DOHH2 (cell line): ENCODE measurements around the gene FOS.

Source experiments
- H3F3A ChIP-seq: fragments of 200-600 bp; sonication (generic), shearing (Covaris generic); 2 replicates; pipeline ENCODE4 v1.6.0; 2016; ENCODE audit warnings: antibody characterized with exemption, mild to moderate bottlenecking; ENCODE audit not compliant: control insufficient read depth, insufficient read depth
- H3K27ac ChIP-seq: fragments of 200-600 bp; sonication (generic); 2 replicates; pipeline ENCODE4 v1.5.1; 2014; ENCODE audit warnings: low read depth, mild to moderate bottlenecking, low read length, moderate library complexity
- H3K27me3 ChIP-seq: fragments of 200-600 bp; sonication (generic); 2 replicates; pipeline ENCODE4 v1.6.1; 2014; ENCODE audit warnings: mild to moderate bottlenecking, low read length, mixed read lengths; ENCODE audit not compliant: control insufficient read depth
- H3K36me3 ChIP-seq: fragments of 200-600 bp; sonication (generic); 2 replicates; pipeline ENCODE4 v1.6.1; 2014; ENCODE audit warnings: mild to moderate bottlenecking, low read length, moderate library complexity, mixed read lengths; ENCODE audit not compliant: control insufficient read depth
- H3K4me1 ChIP-seq: fragments of 200-600 bp; sonication (generic); 2 replicates; pipeline ENCODE4 v1.6.1; 2014; ENCODE audit warnings: mild to moderate bottlenecking, low read length, mixed read lengths; ENCODE audit not compliant: control insufficient read depth
- H3K4me2 ChIP-seq: fragments of 200-600 bp; sonication (generic); 2 replicates; pipeline ENCODE4 v1.6.0; 2014; ENCODE audit warnings: mild to moderate bottlenecking, low read length, moderate library complexity
- H3K4me3 ChIP-seq: fragments of 200-600 bp; sonication (generic); 2 replicates; pipeline ENCODE4 v1.5.1; 2014; ENCODE audit warnings: mild to moderate bottlenecking, low read length, mixed read lengths
- H3K79me2 ChIP-seq: fragments of 200-600 bp; sonication (generic); 2 replicates; pipeline ENCODE4 v1.6.1; 2014; ENCODE audit warnings: mild to moderate bottlenecking, low read length, mixed read lengths; ENCODE audit not compliant: control insufficient read depth
- H3K9me2 ChIP-seq: fragments of 200-600 bp; sonication (generic); replicated peaks from 2 replicates; pipeline ENCODE4 v1.6.1; 2014; ENCODE audit warnings: mild to moderate bottlenecking, low read length, mixed read lengths; ENCODE audit not compliant: control insufficient read depth
- H3K9me3 ChIP-seq: fragments of 200-600 bp; sonication (generic); 2 replicates; pipeline ENCODE4 v1.6.1; 2014; ENCODE audit warnings: antibody characterized with exemption, low read length, mixed read lengths; ENCODE audit not compliant: control insufficient read depth, insufficient read depth
- H4K20me1 ChIP-seq: fragments of 200-600 bp; sonication (generic); 2 replicates; pipeline ENCODE4 v1.6.0; 2014; ENCODE audit warnings: low read depth, mild to moderate bottlenecking, antibody characterized with exemption, low read length, moderate library complexity; ENCODE audit not compliant: control insufficient read depth, insufficient read depth
- EZH2phosphoT487 ChIP-seq: fragments of 200-600 bp; sonication (generic); IDR thresholded peaks from 2 replicates; pipeline ENCODE4 v1.6.1; 2017; ENCODE audit warnings: borderline replicate concordance, mild to moderate bottlenecking, antibody characterized with exemption, low read length, moderate library complexity, mixed read lengths
- TF ChIP-seq, protein P1 (sequence below): fragments of 200-600 bp; sonication (generic); IDR thresholded peaks from one replicate; pipeline ENCODE4 v1.5.1; 2014; ENCODE audit warnings: antibody characterized with exemption, mild to moderate bottlenecking, low read depth, low read length; ENCODE audit not compliant: poor library complexity, severe bottlenecking

FOS gene

DNA sequence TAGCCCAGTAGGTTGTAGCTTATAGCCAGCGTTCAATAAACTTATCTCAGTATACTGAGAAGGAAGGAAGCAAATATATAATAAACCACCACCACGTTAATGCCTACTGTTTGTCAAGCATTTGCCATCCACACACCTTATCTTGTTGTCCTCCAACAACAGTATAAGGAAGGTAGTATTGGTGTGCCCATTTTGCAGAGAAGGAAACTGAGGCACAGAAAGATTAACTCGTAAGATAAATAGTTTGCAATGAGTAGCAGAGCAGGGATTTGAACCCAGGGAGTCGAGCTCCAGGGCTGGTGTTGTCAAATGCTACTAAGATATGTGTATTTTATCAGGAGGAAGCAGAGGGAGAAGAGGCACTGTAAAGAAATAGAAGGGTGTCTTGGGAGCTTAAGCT, 27.8 kb upstream of the FOS start:
- no peaks in the 10 kb centered on the region for H3K79me2 ChIP-seq
- no peaks in the 10 kb centered on the region for H3K9me2 ChIP-seq
- H3F3A ChIP-seq: peaks cover 12% of the 10 kb centered on the region
- no peaks in the 10 kb centered on the region for H4K20me1 ChIP-seq
- H3K4me1 ChIP-seq: peaks cover 56% of the 10 kb centered on the region
- H3K4me2 ChIP-seq: no peak overlapping the region
- H3K4me3 ChIP-seq: no peak overlapping the region
- no peaks in the 10 kb centered on the region for H3K9me3 ChIP-seq
- H3K27me3 ChIP-seq: no peaks in the 10 kb centered on the region
- H3K36me3 ChIP-seq: no peaks in the 10 kb centered on the region
- TF ChIP-seq EZH2phosphoT487: no peak
- TF ChIP-seq, protein P1, sequence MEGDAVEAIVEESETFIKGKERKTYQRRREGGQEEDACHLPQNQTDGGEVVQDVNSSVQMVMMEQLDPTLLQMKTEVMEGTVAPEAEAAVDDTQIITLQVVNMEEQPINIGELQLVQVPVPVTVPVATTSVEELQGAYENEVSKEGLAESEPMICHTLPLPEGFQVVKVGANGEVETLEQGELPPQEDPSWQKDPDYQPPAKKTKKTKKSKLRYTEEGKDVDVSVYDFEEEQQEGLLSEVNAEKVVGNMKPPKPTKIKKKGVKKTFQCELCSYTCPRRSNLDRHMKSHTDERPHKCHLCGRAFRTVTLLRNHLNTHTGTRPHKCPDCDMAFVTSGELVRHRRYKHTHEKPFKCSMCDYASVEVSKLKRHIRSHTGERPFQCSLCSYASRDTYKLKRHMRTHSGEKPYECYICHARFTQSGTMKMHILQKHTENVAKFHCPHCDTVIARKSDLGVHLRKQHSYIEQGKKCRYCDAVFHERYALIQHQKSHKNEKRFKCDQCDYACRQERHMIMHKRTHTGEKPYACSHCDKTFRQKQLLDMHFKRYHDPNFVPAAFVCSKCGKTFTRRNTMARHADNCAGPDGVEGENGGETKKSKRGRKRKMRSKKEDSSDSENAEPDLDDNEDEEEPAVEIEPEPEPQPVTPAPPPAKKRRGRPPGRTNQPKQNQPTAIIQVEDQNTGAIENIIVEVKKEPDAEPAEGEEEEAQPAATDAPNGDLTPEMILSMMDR: no peak
- H3K27ac ChIP-seq: no peak overlapping the region

GRCh38 chr14:75252254-75252837, 26.3 kb upstream of the FOS start:
- peaks cover 52% of the 10 kb centered on the region for H3K4me1 ChIP-seq
- no peaks in the 10 kb centered on the region for H4K20me1 ChIP-seq
- H3F3A ChIP-seq: peaks cover 12% of the 10 kb centered on the region
- no peaks in the 10 kb centered on the region for H3K27me3 ChIP-seq
- H3K36me3 ChIP-seq: no peaks in the 10 kb centered on the region
- H3K27ac ChIP-seq: no peak overlapping the region
- no peaks in the 10 kb centered on the region for H3K9me3 ChIP-seq
- no peaks in the 10 kb centered on the region for H3K9me2 ChIP-seq
- no peak overlapping the region for H3K4me3 ChIP-seq
- H3K79me2 ChIP-seq: no peaks in the 10 kb centered on the region
- no peak overlapping the region for H3K4me2 ChIP-seq
- no peak for TF ChIP-seq EZH2phosphoT487
- TF ChIP-seq, protein P1: no peak

- H3K79me2 ChIP-seq: no peaks in the 10 kb centered on the region
- no peaks in the 10 kb centered on the region for H3K27me3 ChIP-seq
- no peak overlapping the region for H3K4me3 ChIP-seq
- no peak overlapping the region for H3K4me2 ChIP-seq
- no peak overlapping the region for H3K27ac ChIP-seq
- TF ChIP-seq, protein P1: no peak
- TF ChIP-seq EZH2phosphoT487: no peak
- no peaks in the 10 kb centered on the region for H3K36me3 ChIP-seq
- H3F3A ChIP-seq: peaks cover 6% of the 10 kb centered on the region
- H4K20me1 ChIP-seq: no peaks in the 10 kb centered on the region
- H3K9me3 ChIP-seq: no peaks in the 10 kb centered on the region
- peaks cover 48% of the 10 kb centered on the region for H3K4me1 ChIP-seq
- no peaks in the 10 kb centered on the region for H3K9me2 ChIP-seq
These were observed 24.2 kb upstream of the FOS start for GRCh38 chr14:75254381-75254822.
